ENCODE measurements around the gene RMDN3.
A peak's percentile ranks its signal among the peaks of the same experiment; 100 is the strongest.

Gene RMDN3

GRCh38 chr15:40744815-40745152 lies 10.3 kb downstream of the RMDN3 start:
- H3K4me3 ChIP-seq (ENCODE audit: low read depth, low read length), result no peak overlapping the region
- no peak overlapping the region for H3K27ac ChIP-seq (ENCODE audit: low read depth, low read length)
- peaks cover 39% of the 10 kb centered on the region for H3K36me3 ChIP-seq (ENCODE audit: control insufficient read depth, insufficient read depth, low read length)
- H3K9ac ChIP-seq (ENCODE audit: low read length), result no peak overlapping the region
- no peaks in the 10 kb centered on the region for H3K27me3 ChIP-seq (ENCODE audit: control insufficient read depth, insufficient read depth, low read length)
- H3K9me3 ChIP-seq (ENCODE audit: control insufficient read depth, insufficient read depth, low read depth, low read length), result no peaks in the 10 kb centered on the region
- peaks cover 10% of the 10 kb centered on the region for H3K4me1 ChIP-seq (ENCODE audit: control insufficient read depth, insufficient read depth, low read length)

- no peak overlapping the region for H3K27ac ChIP-seq (ENCODE audit: low read depth, low read length)
Measured at GRCh38 chr15:40743921-40744814, 10.9 kb downstream of the RMDN3 start.

GRCh38 chr15:40743485-40743901 lies 11.6 kb downstream of the RMDN3 start:
- peaks cover 42% of the 10 kb centered on the region for H3K36me3 ChIP-seq (ENCODE audit: control insufficient read depth, insufficient read depth, low read length)
- peaks cover 21% of the 10 kb centered on the region for H3K4me1 ChIP-seq (ENCODE audit: control insufficient read depth, insufficient read depth, low read length)
- H3K9ac ChIP-seq (ENCODE audit: low read length), result no peak overlapping the region
- no peak overlapping the region for H3K27ac ChIP-seq (ENCODE audit: low read depth, low read length)
- no peak overlapping the region for H3K4me3 ChIP-seq (ENCODE audit: low read depth, low read length)
- H3K9me3 ChIP-seq (ENCODE audit: control insufficient read depth, insufficient read depth, low read depth, low read length), result no peaks in the 10 kb centered on the region
- no peaks in the 10 kb centered on the region for H3K27me3 ChIP-seq (ENCODE audit: control insufficient read depth, insufficient read depth, low read length)

More at GRCh38 chr15:40743921-40744814, 10.9 kb downstream of the RMDN3 start:
- Histone ChIP-seq H3K27me3 (ENCODE audit: control insufficient read depth, insufficient read depth, low read length) (no peaks in the 10 kb centered on the region), H3K36me3 (ENCODE audit: control insufficient read depth, insufficient read depth, low read length) (peaks cover 43% of the 10 kb centered on the region), H3K4me3 (ENCODE audit: low read depth, low read length) (no peak overlapping the region), H3K9me3 (ENCODE audit: control insufficient read depth, insufficient read depth, low read depth, low read length) (no peaks in the 10 kb centered on the region), H3K4me1 (ENCODE audit: control insufficient read depth, insufficient read depth, low read length) (peaks cover 16% of the 10 kb centered on the region), H3K9ac (ENCODE audit: low read length) (no peak overlapping the region)

GRCh38 chr15:40739854-40740253 lies 15.2 kb downstream of the RMDN3 start:
- peak overlapping the region; percentile 61; the same call in 1 of the 2 replicates for H3K27ac ChIP-seq (ENCODE audit: low read depth, low read length)

GRCh38 chr15:40739047-40739446 lies 16.0 kb downstream of the RMDN3 start:
- Histone ChIP-seq H3K9me3 (ENCODE audit: control insufficient read depth, insufficient read depth, low read depth, low read length) (no peaks in the 10 kb centered on the region), H3K4me1 (ENCODE audit: control insufficient read depth, insufficient read depth, low read length) (peaks cover 27% of the 10 kb centered on the region), H3K27me3 (ENCODE audit: control insufficient read depth, insufficient read depth, low read length) (no peaks in the 10 kb centered on the region), H3K4me3 (ENCODE audit: low read depth, low read length) (peak overlapping the region; percentile 5; the same call in 1 of the 2 replicates), H3K36me3 (ENCODE audit: control insufficient read depth, insufficient read depth, low read length) (peaks cover 65% of the 10 kb centered on the region), H3K27ac (ENCODE audit: low read depth, low read length) (peak overlapping the region; percentile 61; the same call in 1 of the 2 replicates), H3K9ac (ENCODE audit: low read length) (peak overlapping the region; percentile 55)

More at GRCh38 chr15:40739854-40740253, 15.2 kb downstream of the RMDN3 start:
- peaks cover 27% of the 10 kb centered on the region for H3K4me1 ChIP-seq (ENCODE audit: control insufficient read depth, insufficient read depth, low read length)
- H3K4me3 ChIP-seq (ENCODE audit: low read depth, low read length), result no peak overlapping the region
- no peaks in the 10 kb centered on the region for H3K9me3 ChIP-seq (ENCODE audit: control insufficient read depth, insufficient read depth, low read depth, low read length)
- H3K9ac ChIP-seq (ENCODE audit: low read length), result peak overlapping the region; percentile 55
- no peaks in the 10 kb centered on the region for H3K27me3 ChIP-seq (ENCODE audit: control insufficient read depth, insufficient read depth, low read length)
- peaks cover 65% of the 10 kb centered on the region for H3K36me3 ChIP-seq (ENCODE audit: control insufficient read depth, insufficient read depth, low read length)

- H3K36me3 ChIP-seq (ENCODE audit: control insufficient read depth, insufficient read depth, low read length), result peaks cover 62% of the 10 kb centered on the region
Measured at GRCh38 chr15:40737048-40737447, 18.0 kb downstream of the RMDN3 start.

GRCh38 chr15:40736575-40736974 lies 18.5 kb downstream of the RMDN3 start:
- Histone ChIP-seq H3K27ac (ENCODE audit: low read depth, low read length) (no peak overlapping the region), H3K4me1 (ENCODE audit: control insufficient read depth, insufficient read depth, low read length) (peaks cover 27% of the 10 kb centered on the region), H3K27me3 (ENCODE audit: control insufficient read depth, insufficient read depth, low read length) (no peaks in the 10 kb centered on the region), H3K9ac (ENCODE audit: low read length) (no peak overlapping the region), H3K9me3 (ENCODE audit: control insufficient read depth, insufficient read depth, low read depth, low read length) (no peaks in the 10 kb centered on the region), H3K36me3 (ENCODE audit: control insufficient read depth, insufficient read depth, low read length) (peaks cover 67% of the 10 kb centered on the region), H3K4me3 (ENCODE audit: low read depth, low read length) (no peak overlapping the region)

More at GRCh38 chr15:40737048-40737447, 18.0 kb downstream of the RMDN3 start:
- Histone ChIP-seq H3K9me3 (ENCODE audit: control insufficient read depth, insufficient read depth, low read depth, low read length) (no peaks in the 10 kb centered on the region), H3K4me1 (ENCODE audit: control insufficient read depth, insufficient read depth, low read length) (peaks cover 27% of the 10 kb centered on the region), H3K4me3 (ENCODE audit: low read depth, low read length) (no peak overlapping the region), H3K9ac (ENCODE audit: low read length) (no peak overlapping the region), H3K27me3 (ENCODE audit: control insufficient read depth, insufficient read depth, low read length) (no peaks in the 10 kb centered on the region), H3K27ac (ENCODE audit: low read depth, low read length) (no peak overlapping the region)

GRCh38 chr15:40731034-40731433 lies 24.0 kb downstream of the RMDN3 start:
- Histone ChIP-seq H3K4me1 (ENCODE audit: control insufficient read depth, insufficient read depth, low read length) (no peaks in the 10 kb centered on the region), H3K36me3 (ENCODE audit: control insufficient read depth, insufficient read depth, low read length) (peaks cover 67% of the 10 kb centered on the region), H3K27ac (ENCODE audit: low read depth, low read length) (no peak overlapping the region), H3K9ac (ENCODE audit: low read length) (no peak overlapping the region), H3K27me3 (ENCODE audit: control insufficient read depth, insufficient read depth, low read length) (no peaks in the 10 kb centered on the region), H3K4me3 (ENCODE audit: low read depth, low read length) (no peak overlapping the region), H3K9me3 (ENCODE audit: control insufficient read depth, insufficient read depth, low read depth, low read length) (no peaks in the 10 kb centered on the region)

GRCh38 chr15:40723919-40724318 lies 31.1 kb downstream of the RMDN3 start:
- Histone ChIP-seq H3K4me3 (ENCODE audit: low read depth, low read length) (no peak overlapping the region), H3K9me3 (ENCODE audit: control insufficient read depth, insufficient read depth, low read depth, low read length) (no peaks in the 10 kb centered on the region), H3K36me3 (ENCODE audit: control insufficient read depth, insufficient read depth, low read length) (peaks cover 38% of the 10 kb centered on the region), H3K9ac (ENCODE audit: low read length) (no peak overlapping the region), H3K27me3 (ENCODE audit: control insufficient read depth, insufficient read depth, low read length) (no peaks in the 10 kb centered on the region), H3K27ac (ENCODE audit: low read depth, low read length) (no peak overlapping the region), H3K4me1 (ENCODE audit: control insufficient read depth, insufficient read depth, low read length) (no peaks in the 10 kb centered on the region)

- H3K9me3 ChIP-seq (ENCODE audit: control insufficient read depth, insufficient read depth, low read depth, low read length), result no peaks in the 10 kb centered on the region
- no peaks in the 10 kb centered on the region for H3K4me1 ChIP-seq (ENCODE audit: control insufficient read depth, insufficient read depth, low read length)
- H3K9ac ChIP-seq (ENCODE audit: low read length), result no peak overlapping the region
- H3K36me3 ChIP-seq (ENCODE audit: control insufficient read depth, insufficient read depth, low read length), result peaks cover 38% of the 10 kb centered on the region
- no peak overlapping the region for H3K4me3 ChIP-seq (ENCODE audit: low read depth, low read length)
- H3K27me3 ChIP-seq (ENCODE audit: control insufficient read depth, insufficient read depth, low read length), result no peaks in the 10 kb centered on the region
- H3K27ac ChIP-seq (ENCODE audit: low read depth, low read length), result no peak overlapping the region
Measured at GRCh38 chr15:40722934-40723333, 32.1 kb downstream of the RMDN3 start.

- H3K4me1 ChIP-seq (ENCODE audit: control insufficient read depth, insufficient read depth, low read length), result no peaks in the 10 kb centered on the region
- H3K4me3 ChIP-seq (ENCODE audit: low read depth, low read length), result no peak overlapping the region
- H3K36me3 ChIP-seq (ENCODE audit: control insufficient read depth, insufficient read depth, low read length), result peaks cover 42% of the 10 kb centered on the region
- no peaks in the 10 kb centered on the region for H3K27me3 ChIP-seq (ENCODE audit: control insufficient read depth, insufficient read depth, low read length)
- no peaks in the 10 kb centered on the region for H3K9me3 ChIP-seq (ENCODE audit: control insufficient read depth, insufficient read depth, low read depth, low read length)
- no peak overlapping the region for H3K9ac ChIP-seq (ENCODE audit: low read length)
- no peak overlapping the region for H3K27ac ChIP-seq (ENCODE audit: low read depth, low read length)
Measured at GRCh38 chr15:40722354-40722753, 32.7 kb downstream of the RMDN3 start.
